ENCODE measurements around the gene KCNV2.

Gene KCNV2

DNA sequence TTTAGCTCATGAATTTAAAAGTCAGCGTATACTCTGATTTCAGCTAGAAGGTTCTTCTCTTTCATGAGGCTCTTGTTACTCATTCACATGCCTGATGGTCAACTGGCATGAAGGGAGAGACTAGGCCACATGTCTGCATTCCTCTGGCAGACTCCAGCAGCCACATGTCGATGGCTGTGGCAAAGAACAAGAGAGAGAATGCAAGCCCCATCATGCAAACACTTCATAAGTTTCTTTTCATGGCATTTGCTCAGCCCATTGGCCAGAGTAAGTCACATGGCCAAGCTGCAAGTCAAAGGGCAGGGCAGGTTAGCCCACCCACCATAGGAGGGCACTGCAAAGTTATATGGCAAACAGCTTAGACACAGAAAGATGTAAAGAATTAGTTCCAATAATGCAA lies 5.4 kb downstream of the KCNV2 start:
- DNase-seq = no peak

DNA sequence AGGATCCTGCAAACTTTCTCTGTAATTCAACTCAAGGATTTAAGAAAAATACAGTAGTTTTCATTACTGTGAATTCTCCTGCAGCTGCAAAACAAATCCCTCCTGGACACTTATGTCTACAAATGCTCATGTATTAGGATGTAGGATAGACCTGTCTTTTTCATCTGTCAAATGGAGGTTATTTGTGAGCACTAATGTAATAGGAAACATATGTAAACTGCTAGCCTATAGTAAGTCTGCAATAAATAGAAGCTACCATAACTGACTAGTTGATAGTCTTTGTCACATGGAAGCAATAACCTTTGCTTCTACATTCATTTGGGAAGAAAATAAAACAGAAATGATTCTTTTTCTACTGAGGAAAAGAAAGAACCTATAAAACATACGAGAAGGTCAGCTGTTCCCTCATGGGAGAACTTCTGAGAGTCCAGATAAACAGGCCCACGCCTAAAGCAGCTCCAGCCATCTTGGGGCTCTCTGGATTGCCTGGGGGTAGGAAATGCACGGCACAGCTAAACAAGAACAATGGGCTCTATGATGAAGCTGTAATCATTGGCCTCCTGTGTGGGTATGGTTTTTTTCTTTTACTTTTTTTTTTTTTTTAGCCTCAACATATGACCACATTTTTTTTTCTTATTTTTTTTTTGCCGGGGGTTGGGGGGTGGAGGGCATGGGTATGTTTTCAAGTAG lies 6.2 kb downstream of the KCNV2 start:
- DNase-seq = no peak

DNA sequence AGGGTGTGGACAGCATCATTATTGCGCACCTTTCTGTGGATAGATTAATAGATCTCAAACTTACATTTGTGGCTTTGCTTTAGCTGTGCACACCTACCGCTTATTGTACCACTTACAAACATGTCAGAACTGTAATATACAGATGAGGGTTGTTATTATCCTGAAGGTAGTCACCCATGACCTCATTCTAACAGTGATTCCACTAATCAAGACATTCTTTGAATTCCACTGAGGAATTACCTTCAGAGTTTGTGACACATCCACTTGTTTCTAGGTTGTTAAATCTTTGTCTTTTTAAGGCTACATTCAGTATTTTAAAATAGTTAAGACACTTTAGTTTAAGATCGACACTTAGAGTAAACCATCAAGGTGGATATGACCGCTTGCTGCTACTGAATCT lies 7.8 kb downstream of the KCNV2 start:
- no peak for DNase-seq

DNA sequence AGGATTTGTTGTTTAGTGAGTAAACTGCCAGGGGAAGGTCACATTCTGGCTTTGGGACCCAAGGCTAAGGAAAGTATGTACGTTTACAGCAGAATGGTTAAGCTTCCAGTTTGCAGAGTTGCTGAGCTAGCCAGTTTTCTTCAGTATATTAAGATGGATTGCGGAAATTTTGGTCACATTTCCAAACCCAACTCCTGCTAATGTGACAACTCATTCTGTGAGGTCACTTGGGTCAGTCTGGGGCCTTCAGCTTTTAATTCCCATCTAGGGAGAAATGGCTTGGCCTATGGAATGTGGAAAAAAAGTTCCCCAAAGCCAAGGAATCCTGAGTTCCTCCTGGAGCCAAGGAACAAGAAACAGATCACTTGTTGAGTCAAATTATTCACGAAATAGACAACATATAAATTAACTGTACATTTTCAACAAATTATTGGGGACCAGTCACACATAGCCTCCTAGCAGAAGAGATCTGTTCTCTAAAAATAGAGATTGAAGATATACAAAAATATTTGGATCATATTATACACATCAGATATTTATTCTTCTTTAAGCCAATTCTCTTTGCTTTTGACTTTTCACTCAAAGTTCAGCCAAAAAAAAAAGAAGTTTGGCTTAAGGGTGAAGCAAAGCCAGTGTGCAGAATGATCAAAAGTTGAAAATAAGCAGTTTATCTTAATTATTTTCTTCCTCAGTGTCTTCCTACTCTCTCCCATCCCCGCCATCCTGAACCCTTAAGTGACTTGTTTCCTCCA lies 8.8 kb downstream of the KCNV2 start:
- DNase-seq = no peak

DNA sequence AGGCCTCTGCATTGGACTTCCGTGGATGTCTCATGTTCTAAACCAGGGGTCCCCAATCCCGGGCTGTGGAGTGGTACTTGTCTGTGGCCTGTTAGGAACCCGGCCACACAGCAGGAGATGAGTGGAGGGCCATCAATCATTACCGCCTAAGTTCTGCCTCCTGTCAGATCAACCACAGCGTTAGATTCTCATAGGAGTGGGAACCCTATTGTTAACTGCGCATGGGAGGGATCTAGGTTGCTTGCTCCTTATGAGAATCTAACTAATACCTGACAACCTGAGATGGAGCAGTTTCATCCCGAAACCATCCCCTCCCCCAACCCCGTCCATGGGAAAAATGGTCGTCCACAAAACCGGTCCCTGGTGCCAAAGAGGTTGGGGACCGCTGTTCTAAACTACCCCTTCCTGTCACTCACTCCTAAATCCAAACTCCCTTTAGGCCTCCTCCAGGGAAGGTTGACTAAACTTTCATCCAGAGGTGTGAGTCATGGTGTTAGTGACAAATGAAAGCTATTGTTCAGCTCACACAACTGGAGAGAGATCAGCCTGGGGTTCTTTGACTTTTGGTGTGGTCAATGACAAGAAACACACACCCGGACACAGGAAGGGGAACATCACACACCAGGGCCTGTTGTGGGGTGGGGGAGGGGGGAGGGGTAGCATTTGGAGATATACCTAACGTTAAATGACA lies 9.5 kb downstream of the KCNV2 start:
- no peak for DNase-seq

DNA sequence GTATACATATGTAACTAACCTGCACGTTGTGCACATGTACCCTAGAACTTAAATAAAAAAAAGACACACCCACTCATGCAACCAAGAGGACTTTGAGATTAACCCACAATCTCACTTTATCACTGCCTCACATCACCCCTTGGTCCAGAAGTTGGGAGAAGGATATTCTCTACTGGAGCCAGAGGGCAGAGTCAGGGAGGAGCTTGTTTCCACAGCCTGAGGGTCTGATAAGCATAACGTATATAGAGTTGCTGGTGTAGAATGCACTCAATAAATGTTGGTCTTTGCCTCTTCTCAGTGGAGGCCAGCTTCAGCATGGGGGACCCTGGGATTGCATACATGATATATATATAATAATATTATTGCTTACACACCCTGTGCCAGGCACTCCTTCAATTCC lies 10.1 kb downstream of the KCNV2 start:
- DNase-seq = no peak

DNA sequence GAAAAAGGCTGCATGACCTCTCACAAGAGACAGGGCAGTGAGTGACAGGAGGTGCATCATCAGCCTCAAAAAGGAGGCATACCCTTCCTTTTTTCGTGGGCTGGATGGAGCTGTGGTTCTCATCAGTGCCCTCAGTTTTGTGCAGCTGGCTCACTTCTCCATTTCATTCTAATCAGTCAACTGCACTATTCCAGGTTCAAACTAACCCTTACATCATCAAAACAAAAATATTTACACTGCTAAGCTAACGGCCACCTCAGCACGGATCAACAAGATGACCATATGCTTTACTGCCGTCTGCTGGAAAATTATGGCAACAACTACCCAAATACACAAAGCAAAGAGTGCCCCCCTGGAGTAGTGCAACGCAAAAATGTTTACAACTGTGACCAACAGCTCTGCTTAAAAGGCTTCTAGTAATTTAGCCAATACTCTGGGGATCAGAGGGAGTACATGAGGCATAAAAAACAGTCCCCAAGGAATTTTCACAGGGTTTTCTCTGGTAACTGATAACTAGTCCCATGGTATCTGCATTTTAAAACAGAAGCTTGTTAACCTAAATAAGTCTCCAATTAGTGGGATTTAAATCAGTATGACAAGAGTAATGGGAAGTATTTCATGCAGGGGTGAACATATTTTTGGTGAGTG lies 10.8 kb downstream of the KCNV2 start:
- DNase-seq = peak; percentile 41

DNA sequence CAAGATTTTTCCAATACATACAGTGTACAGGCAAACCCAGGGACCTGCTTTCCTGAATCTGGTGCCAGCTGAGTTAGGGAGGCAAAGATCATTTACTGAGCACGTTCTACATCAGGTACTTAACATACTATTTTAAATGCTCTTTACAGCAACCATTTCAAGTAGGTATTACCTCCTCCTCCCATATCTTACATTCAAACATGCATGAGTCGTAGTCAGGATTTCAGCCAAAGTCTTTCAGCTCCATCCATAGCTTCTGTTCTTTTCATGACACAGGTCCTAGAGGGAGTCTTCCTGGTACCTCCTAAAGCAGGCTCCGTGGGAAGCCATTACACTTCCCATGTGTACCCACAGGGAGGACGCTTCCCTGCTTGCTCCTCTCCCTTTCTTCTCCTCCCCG lies 11.7 kb downstream of the KCNV2 start:
- no peak for DNase-seq

DNA sequence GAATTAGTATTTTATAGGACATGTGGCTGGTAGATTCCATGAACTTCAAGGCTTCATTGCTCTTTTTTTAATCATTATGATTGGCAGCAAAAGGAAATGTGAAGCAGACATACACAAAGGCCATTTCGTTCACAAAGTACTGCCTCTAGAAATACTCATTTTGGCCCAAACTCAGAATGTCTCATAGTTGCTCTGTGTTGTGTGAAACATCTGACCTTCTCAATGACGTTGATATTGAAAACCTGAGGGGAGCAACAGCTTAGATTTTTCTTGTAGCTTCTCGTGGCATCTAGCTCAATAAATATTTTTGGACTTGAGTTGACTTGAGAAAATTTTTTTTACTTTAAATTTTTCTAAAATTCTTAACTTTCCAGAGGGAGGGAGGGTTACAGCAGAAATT lies 12.4 kb downstream of the KCNV2 start:
- no peak for DNase-seq

DNA sequence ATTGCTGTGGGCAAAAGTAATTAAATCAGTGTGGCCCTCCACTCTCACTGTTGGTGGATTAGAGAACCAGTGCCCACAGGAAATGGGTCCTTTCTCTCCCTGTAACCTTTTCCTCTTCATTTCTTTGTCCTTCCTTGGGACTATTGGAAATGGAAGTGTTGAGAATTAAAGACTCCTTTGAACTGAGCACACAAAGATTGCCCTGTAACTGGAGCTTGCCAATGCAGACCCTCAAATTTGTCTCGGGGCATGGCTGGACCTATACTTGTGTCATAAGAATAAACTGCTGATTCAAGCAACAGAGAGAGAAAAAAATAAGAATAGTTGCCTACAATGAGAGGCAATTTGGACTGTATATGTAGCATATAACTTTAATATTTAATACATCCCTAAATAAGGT lies 13.7 kb downstream of the KCNV2 start:
- no peak for DNase-seq

DNA sequence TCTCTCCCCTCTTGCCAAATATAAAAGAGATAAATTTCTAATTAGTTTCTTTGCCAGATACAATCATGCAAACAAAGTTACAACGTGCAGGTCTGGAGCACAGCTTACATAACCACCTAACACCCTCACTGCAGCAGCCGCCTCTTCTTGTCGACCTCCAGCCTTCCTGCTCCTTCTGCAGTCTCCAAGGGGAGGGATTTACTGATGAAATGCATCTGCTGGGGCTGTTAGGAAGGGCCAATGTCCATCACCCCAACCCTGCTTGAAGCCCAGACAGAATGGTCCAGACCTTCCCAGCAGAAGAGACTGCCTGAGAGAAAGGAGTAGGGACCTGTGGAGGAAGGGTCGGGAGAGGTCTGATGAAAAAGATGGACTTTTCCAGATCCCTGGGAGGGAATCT lies 15.2 kb downstream of the KCNV2 start:
- DNase-seq = no peak

DNA sequence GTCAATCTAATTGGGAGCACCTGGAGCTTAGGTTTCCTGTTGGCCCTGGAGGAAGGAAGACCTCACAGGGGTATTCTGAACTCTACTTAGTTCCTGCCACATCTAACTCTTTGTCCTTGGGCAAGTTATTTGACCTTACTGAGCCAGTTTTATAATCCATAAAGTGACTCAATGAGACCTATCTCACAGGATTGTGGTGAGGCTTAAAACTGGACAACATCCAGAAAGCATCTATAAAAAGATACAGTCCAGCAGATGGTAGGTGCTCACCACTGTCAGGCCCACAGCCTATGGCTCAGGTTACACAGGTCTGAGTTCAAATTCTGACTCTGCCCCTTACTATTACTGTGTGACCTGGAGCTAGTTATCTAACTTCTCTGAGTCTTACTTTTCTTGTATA lies 23.3 kb downstream of the KCNV2 start:
- no peak for DNase-seq

DNA sequence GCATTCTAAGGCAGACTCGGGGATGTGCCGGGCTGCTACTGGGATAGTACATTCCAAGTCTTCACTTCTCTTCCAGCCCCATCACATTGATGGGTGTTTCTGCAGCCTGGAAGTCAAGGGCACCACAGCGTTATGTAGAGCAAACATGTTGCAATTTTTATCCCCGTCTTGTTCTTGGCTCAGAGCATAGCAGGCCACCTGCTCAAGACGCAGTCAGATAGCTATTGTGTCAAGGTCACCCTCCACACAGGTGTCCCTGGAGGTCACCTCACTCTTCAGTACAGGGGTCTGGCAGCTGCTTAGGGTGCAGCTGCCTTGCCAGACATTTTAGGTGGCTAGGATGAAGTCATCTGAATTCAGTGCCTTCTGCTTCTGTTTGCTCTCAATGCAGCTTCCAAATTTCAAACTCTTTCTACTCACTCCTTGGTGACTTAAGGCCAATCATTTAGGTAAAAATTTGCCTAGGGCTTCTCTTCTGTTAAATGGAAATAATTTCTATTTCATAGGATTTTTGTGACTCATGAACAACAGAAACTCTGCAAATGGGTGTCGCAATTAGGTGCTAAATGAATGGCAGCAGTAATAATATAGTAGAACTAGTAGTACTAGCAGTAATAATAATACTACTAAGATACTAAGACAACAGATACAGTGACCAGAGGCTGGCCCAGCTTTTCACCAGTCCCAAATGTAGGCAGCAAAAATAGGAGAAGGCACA lies 24.3 kb downstream of the KCNV2 start:
- no peak for DNase-seq

DNA sequence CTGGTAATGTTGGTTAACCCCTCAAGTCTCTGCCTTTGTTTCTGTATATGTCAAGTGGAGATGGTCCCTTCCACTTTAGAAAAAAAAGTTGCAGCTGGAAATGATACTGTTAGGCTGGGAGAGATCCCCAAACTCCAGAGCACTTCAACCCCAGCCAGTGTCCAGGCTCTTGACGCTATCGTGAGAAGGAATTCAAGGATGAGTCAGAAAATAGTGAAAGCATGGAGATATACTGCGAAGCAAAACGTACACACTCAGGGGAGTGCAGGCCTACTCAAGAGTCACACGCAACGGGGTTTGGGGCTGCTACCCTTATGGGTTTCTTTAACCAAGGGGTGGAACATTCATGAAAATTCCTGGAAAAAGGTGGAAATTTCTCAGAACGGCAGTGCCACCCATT lies 24.9 kb downstream of the KCNV2 start:
- DNase-seq = no peak

DNA sequence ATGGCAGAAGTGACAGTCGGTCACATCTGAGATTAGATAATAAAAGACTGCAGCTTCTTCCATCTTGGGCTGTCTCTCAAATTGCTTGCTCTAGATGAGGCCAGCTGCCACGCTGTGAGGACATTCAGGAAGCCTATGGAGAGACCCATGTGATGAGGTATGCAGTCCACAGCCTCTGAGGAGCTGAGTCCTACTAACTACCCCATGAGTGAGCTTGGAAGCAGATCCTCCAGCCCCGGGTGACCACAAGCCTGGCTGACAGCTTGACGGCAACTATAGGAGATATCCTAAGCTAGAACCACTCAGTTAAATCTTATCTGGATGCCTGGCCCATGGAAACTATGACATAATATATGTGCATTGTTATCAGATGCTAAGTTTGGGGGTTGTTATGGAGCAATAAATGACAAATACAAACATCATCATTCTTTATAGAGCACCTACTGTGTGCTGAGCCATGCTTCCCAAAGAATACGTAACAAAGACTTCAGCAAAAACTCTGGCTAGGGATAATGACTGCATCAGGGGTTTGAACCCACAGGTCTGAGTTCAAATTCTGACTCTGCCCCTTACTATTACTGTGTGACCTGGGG lies 26.7 kb downstream of the KCNV2 start:
- DNase-seq = no peak

DNA sequence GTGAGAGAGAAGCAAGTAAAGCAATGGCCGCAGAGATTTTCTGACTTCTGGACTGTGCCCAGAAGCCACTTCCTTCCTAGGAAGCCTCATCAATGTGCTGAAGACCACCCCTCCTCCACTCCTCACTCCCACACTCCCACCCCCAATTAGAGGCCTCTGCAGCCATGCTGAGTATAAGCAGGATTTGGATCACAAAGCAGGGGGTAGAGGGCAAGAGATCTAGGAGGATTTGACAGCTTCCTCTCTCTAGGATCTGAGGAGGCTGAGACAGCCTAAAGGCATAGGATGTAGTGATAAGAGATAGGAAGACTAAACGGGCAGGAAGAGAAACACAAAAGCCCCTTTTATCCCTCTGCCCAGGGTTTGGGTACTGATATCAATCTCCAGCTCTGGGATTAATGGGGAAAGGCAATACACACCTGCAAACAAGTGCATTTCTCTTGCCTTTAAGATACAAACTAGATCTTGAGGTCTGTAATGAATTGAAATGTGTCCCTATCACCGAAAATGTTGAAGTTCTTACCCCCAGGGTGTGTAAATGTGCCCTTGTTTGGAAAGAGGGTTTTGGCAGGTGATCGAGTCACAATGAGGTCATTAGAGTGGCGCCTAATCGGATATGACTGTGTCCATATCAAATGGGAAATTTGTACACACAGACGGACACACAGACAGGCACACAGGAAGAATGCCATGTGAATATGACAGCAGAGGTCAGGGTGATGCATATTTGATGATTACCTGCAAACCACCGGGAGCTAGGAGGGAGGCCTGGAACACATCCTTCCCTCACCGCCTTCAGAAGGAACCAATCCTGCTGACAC lies 28.5 kb downstream of the KCNV2 start:
- no peak for DNase-seq

DNA sequence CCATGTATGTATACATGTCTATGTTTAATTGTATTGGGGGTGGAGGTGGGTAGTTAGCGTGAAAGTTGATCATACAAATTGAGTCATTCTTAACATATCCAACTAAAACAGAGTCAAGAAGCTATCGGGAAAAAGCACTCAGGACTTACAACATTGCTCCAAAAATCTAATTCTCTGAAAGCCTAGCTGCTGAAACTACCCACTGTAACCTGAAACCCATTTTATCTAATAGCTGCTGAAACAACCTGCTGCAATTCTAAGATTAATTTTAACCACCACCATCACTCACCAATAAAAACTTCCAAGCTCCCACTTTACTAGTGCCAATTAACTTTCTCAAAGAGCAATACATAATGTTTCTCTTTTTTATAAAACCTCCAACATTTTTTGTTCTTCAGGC lies 32.2 kb downstream of the KCNV2 start:
- no peak for DNase-seq

DNA sequence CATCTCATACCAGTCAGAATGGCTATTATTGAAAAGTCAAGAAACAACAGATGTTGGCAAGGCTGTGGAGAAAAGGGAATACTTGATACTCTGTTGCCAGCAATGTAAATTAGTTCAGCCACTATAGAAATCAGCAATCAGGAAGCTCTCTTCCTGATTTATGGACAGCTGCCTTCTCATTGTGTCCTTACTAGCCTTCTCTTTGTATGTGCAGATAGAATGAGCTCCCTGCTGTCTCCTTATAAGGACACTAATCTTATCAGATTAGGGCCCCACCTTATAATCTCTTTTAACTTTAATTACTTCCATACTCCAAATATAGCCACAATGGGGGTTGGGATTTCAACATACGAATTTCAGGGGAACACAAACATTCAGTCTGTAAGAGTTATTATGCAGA lies 38.0 kb downstream of the KCNV2 start:
- DNase-seq = peak; percentile 80

DNA sequence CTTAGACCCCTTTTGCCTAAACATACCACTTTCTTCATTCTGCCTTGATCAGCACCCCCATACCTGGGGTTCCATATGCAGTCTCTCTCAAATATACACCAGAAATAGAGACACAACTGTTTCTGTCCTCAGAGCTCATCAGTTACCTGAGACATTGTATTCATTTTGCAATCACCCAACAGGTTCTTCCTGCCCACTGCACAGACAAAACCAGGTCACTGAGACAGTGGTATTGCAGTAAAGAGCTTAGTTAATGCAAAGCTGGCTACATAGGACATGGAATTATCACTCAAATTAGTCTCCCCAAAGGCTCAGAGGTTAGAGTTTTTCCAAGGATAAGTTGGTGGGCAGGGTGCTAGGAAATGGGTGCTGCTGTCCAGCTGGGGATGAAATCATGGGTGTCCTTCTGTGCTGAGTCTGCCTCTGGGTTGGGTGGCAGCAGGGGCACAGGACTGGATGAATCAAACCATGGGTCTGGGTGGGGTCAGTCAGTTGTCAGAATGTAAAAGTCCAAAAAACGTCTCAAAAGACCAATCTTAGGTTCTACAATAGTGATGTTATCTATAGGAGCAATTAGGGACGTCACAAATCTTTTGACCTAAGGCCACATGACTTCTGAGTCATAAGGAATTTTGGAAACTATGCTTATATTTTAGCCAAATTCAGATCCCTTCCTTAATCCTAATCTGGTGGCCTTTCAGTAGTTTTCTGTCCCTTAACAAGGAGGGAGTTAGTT lies 41.0 kb downstream of the KCNV2 start:
- no peak for DNase-seq

DNA sequence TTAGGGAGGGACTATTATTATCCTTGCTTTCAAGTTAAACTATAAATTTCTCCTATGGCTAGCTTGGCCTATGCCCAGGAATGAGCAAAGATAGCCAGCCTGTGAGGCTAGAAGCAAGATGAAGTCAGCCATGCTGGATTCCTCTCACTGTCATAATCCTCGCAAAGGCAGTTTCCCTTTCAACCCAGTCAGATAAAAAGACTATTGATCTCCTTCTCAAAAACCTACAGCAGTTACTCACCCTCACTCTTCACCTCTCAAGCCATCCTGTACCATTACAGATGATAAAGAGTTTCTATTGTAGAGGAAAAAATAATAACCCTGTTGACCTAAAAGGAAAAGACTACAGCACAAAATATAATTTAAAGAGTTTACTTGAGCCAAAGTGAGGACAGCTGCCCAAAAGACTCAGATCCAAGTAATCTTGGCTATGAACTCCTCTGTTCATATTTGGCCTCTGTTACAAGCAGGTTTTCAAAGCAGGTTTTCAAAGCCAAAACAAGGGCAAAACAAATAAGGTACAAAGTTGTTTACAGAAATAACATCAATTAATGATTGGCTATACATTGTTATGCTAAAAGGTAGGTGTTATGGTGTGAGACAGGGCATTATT lies 41.7 kb downstream of the KCNV2 start:
- DNase-seq = no peak

DNA sequence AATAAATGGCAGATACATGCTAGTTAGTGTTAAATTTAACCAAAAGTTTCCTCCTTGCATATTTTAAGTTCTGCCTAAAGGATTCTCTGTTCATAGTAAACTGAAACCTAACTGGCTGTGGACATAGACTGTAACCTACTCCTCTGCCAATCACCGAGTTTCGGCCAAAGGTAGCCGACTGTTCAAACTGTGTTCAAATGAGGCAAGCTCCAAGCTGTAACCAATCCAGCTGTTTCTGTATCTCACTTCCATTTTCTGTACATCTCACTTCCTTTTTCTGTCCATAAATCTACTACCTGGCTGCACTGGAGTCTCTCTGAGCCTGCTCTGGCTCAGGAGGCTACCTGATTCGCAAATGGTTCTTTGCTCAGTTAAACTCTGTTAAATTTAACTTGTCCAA lies 44.1 kb downstream of the KCNV2 start:
- DNase-seq = no peak

Measured in DMS153 (cell line).